Epithelial cell of esophagus (primary cell): ENCODE data around the gene ELMO1.

Experiments used
- DNase-seq: peaks from one replicate; pipeline ENCODE4 v3.0.0; 2010; ENCODE audit warnings: low read depth
- H3K4me3 ChIP-seq: 2 replicates; pipeline ENCODE4 v1.5.1; 2011; ENCODE audit warnings: mild to moderate bottlenecking, low read length, control low read depth
- TF ChIP-seq, protein P1 (sequence below): IDR thresholded peaks from 2 replicates; pipeline ENCODE4 v1.5.1; 2011; ENCODE audit warnings: low read depth, mild to moderate bottlenecking, low read length, control low read depth, inconsistent platforms; ENCODE audit not compliant: insufficient read depth; ENCODE audit errors: missing control alignments

ELMO1 gene

DNA sequence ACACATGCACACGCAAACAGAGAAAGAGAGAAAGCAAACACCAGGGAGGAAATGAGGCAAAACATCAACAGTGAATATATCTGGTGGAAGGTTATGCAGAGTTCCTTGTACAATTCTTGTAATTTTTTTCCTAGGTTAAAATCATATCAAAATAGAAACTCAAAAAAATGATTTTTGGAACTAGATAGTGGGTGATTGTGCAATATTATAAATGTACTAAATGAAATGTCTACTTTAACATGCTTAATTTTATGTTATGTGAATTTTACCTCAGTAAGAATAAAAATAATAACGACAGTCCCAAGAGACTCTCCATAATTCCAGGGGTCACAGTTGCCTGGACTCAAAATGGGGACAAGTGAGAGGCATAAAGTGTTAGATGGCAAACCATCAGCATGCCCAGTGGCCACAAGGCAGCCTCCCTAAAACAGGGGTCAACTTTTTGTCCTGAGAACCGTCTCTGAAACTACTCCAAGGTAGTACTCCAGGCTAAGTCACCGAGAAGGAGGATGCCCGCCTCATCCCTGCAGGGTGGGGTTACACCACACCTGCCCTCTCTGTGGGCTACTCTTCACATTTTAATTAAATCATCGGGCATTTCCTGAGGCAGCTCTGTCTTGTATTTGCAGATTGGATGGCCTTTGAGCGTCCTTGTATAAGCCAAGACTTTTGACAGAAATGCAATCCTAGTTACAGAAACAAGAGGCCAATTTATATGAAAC, 267.7 kb downstream of the ELMO1 start:
- no peak for DNase-seq
- no peak overlapping the region for H3K4me3 ChIP-seq
- TF ChIP-seq, protein P1, sequence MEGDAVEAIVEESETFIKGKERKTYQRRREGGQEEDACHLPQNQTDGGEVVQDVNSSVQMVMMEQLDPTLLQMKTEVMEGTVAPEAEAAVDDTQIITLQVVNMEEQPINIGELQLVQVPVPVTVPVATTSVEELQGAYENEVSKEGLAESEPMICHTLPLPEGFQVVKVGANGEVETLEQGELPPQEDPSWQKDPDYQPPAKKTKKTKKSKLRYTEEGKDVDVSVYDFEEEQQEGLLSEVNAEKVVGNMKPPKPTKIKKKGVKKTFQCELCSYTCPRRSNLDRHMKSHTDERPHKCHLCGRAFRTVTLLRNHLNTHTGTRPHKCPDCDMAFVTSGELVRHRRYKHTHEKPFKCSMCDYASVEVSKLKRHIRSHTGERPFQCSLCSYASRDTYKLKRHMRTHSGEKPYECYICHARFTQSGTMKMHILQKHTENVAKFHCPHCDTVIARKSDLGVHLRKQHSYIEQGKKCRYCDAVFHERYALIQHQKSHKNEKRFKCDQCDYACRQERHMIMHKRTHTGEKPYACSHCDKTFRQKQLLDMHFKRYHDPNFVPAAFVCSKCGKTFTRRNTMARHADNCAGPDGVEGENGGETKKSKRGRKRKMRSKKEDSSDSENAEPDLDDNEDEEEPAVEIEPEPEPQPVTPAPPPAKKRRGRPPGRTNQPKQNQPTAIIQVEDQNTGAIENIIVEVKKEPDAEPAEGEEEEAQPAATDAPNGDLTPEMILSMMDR = no peak

DNA sequence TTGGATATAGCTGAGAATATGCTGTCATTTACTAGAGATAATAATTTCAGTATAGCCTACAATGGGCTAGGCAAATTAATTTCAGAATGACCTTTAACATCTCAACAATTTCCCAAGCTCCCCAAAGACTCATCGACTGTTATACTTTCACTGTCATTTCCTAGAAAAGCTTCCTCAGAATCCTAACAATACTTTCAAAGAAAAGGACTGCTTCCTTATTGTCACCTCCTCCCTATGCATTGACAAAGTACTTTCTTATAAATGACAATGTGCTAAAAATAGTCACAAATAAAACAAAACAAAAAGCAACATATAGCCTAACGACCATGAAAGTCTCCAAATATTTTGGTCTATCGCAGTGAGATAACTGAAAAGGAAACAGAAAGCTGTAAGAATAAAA, 272.6 kb downstream of the ELMO1 start:
- DNase-seq = no peak
- TF ChIP-seq, protein P1 = no peak
- H3K4me3 ChIP-seq = no peak overlapping the region

DNA sequence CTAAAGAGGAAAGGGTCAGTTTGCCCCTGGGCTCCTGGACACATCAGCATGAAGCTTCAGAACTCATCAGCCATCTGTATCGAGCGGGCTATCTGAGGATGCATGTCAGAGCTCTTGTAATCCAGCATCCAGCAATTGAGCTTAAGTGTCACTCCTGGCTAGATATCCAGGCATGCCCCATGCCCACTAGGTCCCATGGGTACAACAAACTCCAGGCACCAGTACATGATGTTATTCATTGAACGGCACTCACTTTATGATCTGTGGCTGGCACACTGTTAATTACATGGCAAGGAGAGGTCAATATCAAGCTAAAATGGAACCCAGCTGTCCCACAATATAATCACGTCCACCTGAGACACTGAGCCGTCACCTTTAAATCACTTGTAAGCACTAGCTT, 274.2 kb downstream of the ELMO1 start:
- no peak for DNase-seq
- TF ChIP-seq, protein P1 = no peak
- H3K4me3 ChIP-seq = no peak overlapping the region

DNA sequence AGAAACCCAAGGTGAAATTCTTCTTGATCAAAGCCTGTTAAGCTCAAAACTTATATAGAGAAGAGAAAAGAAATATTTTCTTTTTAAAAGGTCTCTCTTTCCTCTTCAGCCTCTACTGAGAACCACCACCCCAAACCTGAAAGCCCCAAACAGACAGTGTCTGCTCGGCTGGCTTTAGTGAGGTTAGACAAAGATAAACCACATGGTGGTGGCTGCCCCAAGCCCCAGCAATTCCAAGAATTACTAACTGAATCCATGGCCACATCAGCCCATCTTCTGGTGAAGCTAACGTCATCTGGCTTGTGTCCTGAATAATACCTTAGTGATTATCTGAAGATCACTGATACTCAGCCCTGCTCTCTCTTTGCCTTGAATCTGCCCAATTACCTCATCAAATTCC, 275.0 kb downstream of the ELMO1 start:
- H3K4me3 ChIP-seq = no peak overlapping the region
- no peak for DNase-seq
- TF ChIP-seq, protein P1 = no peak

DNA sequence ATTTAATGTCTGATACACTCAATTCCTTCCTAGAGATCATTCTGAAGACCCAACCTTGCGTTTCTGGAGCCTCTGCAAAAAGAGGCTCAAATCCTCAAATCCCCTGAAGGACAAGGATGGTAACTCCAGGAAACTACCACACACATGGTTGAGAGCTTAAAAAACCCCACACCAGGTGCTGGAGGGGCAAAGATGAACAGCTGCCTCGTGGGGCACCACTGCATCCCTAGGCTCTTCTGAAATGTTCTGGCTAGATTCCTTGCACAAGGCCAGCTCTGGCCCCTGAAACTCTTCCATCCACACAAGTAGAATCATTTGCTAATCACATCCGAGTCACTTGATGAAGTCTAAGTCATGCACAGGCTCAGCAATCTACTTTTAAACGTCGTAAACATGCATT, 286.6 kb downstream of the ELMO1 start:
- TF ChIP-seq, protein P1 = no peak
- H3K4me3 ChIP-seq = no peak overlapping the region
- no peak for DNase-seq

DNA sequence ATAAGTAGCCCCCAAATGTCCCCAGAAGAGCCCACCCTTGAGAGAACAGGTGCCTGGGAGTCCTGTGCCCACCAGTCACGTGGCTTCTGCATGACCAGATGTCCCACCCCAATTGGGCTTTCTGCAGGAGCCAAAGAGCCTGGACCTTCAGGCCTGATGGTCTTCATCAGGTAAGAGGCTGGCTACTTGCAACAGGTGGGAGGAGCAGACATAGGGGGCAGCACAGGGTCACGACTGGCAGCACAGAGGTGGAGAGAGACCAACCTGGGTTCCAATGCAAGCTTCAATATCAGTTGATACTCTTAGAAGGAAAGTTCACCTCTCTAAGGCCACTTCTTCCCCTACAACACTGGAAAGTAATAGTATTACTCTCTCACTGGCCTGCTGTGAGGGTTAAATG, 288.0 kb downstream of the ELMO1 start:
- TF ChIP-seq, protein P1 = no peak
- no peak for DNase-seq
- H3K4me3 ChIP-seq = no peak overlapping the region

DNA sequence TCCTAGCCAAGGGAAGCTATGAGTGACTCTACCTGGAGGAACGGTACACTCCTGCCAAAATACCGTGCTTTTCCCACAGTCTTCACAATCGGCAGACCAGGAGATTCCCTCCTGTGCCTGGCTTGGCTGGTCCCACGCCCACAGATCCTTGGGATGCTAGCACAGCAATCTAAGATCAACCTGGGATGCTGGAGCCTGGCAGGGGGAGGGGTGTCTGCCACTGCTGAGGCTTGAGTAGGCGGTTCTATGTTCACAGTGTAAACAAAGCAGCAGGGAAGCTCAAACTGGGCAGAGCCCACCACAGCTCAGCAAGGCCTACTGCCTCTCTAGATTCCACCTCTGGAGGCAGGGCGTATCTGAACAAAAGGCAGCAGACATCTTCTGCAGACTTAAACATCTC, 295.3 kb downstream of the ELMO1 start:
- no peak overlapping the region for H3K4me3 ChIP-seq
- TF ChIP-seq, protein P1 = no peak
- DNase-seq = no peak
